Suprapubic skin (tissue), 4 donors: ENCODE data around the gene IFFO2.

Experiments used
- CTCF ChIP-seq, 2 donors: fragments of 200-600 bp in 1 of 2; fragments of 450-650 bp in 1 of 2; sonication (generic) in 1 of 2; IDR thresholded peaks; one replicate each; pipeline ENCODE4 v1.5.1; 2016 to 2019; ENCODE audit warnings: antibody characterized with exemption in 2 of 2, mild to moderate bottlenecking in 1 of 2, moderate library complexity in 1 of 2
- EP300 ChIP-seq: sonication (generic); formaldehyde crosslinking; IDR thresholded peaks from one replicate; pipeline ENCODE4 v1.6.1; 2017; ENCODE audit warnings: antibody characterized with exemption
- POLR2A ChIP-seq, 2 donors: fragments of 450-650 bp; IDR thresholded peaks; one replicate each; pipeline ENCODE4 v1.6.1; 2017; ENCODE audit warnings: antibody characterized with exemption in 2 of 2, mild to moderate bottlenecking in 2 of 2, moderate library complexity in 2 of 2
- POLR2AphosphoS5 ChIP-seq, 3 donors: sonication (generic); formaldehyde crosslinking; IDR thresholded peaks; one replicate each; pipeline ENCODE4 v1.6.1; 2017; ENCODE audit warnings: antibody characterized with exemption in 3 of 3

- TF ChIP-seq CTCF (IDR thresholded peaks at IDR 0.05) (no peak), POLR2A (IDR thresholded peaks at IDR 0.05) (no peak), POLR2AphosphoS5 (IDR thresholded peaks at IDR 0.05) (no peak), EP300 (no peak)
Measured at GRCh38 chr1:18947570-18947969, 8.9 kb downstream of the IFFO2 start.
